Gastroesophageal sphincter (tissue), 3 donors: ENCODE results near the gene RIPPLY2.

Source experiments
- EP300 ChIP-seq: sonication (generic); formaldehyde crosslinking; IDR thresholded peaks from one replicate; pipeline ENCODE4 v1.6.1; 2017; ENCODE audit warnings: antibody characterized with exemption, mild to moderate bottlenecking
- POLR2A ChIP-seq, 2 donors: fragments of 450-650 bp; IDR thresholded peaks; one replicate each; pipeline ENCODE4 v1.6.1; 2017; ENCODE audit warnings: antibody characterized with exemption in 2 of 2, mild to moderate bottlenecking in 2 of 2, moderate library complexity in 1 of 2
- TF ChIP-seq, protein P1 (sequence below), 4 experiments: fragments of 200-600 bp in 2 of 4; fragments of 450-650 bp in 2 of 4; sonication (generic) in 1 of 4; IDR thresholded peaks; one replicate each; pipeline ENCODE4 v1.5.1; 2017 to 2019; ENCODE audit warnings: antibody characterized with exemption in 4 of 4, mild to moderate bottlenecking in 2 of 4, moderate library complexity in 2 of 4

DNA sequence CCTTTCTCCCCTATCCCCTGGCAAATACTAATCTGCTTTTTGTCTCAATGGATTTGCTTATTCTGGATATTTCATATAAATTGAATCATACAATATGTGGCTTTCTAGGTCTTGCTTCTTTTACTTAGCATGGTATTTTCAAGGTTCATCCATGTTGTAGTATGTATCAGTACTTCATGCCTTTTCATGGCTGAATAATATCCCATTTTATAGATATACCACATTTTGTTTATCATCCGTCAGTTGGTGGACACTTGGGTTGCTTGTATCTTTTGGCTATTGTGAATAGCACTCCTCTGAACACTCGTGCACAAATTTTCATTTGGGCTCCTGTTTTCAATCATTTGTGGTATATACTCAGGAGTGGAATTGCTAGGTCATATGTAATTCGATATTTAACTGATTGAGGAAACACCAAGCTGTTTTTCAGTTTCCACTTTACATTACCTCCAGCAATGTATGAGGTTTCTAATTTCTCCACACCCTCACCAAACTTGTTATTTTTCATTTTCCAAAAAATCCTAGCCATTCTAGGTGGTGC is 30.5 kb upstream of the RIPPLY2 start:
- TF ChIP-seq, protein P1, sequence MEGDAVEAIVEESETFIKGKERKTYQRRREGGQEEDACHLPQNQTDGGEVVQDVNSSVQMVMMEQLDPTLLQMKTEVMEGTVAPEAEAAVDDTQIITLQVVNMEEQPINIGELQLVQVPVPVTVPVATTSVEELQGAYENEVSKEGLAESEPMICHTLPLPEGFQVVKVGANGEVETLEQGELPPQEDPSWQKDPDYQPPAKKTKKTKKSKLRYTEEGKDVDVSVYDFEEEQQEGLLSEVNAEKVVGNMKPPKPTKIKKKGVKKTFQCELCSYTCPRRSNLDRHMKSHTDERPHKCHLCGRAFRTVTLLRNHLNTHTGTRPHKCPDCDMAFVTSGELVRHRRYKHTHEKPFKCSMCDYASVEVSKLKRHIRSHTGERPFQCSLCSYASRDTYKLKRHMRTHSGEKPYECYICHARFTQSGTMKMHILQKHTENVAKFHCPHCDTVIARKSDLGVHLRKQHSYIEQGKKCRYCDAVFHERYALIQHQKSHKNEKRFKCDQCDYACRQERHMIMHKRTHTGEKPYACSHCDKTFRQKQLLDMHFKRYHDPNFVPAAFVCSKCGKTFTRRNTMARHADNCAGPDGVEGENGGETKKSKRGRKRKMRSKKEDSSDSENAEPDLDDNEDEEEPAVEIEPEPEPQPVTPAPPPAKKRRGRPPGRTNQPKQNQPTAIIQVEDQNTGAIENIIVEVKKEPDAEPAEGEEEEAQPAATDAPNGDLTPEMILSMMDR (IDR thresholded peaks at IDR 0.05): no peak
- no peak for TF ChIP-seq POLR2A (IDR thresholded peaks at IDR 0.05)
- TF ChIP-seq EP300: no peak
